Tibial nerve (tissue), 3 donors: ENCODE data around the gene TMEM181.

Source experiments
- CTCF ChIP-seq, 5 experiments: fragments of 200-600 bp in 3 of 5; fragments of 450-650 bp in 2 of 5; sonication (generic) in 3 of 5; IDR thresholded peaks; one replicate each; pipeline ENCODE4 v1.5.1; 2016 to 2019; ENCODE audit warnings: antibody characterized with exemption in 5 of 5, mild to moderate bottlenecking in 3 of 5, moderate library complexity in 2 of 5
- POLR2A ChIP-seq, 2 donors: fragments of 450-650 bp; IDR thresholded peaks; one replicate each; pipeline ENCODE4 v1.6.1; 2017; ENCODE audit warnings: antibody characterized with exemption in 2 of 2, mild to moderate bottlenecking in 2 of 2, moderate library complexity in 2 of 2

DNA sequence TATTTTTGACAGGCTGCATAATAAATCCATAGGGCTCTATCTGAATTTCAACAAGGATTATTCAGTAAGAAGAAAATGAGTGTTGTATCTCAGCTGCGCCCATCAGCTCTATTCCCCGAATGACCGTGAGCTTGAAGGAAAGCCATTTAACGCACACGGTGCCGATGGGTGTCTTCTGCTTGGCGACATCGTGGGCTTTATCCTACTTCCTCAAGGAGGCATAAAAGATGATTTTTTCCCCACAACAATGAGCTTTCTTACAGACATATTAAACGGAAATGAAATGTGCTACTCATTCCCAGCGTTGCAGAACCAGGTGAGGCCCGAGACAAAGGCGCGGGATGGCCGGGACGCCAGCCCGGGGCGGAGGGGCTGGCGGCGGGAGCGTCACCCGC is 83.9 kb downstream of the TMEM181 start:
- TF ChIP-seq CTCF (IDR thresholded peaks at IDR 0.05) (no peak), POLR2A (IDR thresholded peaks at IDR 0.05) (no peak)
